Left lung (tissue), 10 donors: ENCODE data around the gene CHST4. TPM values are rescaled to one million over a fixed set of nuclear protein-coding genes. Genes with fewer than 3 reads are reported as not detected.

Source experiments
- ATAC-seq: fragments of 200-7000 bp; cut with Tn5 transposase; one replicate; pipeline ENCODE4 v1.9.1; 2020; ENCODE audit warnings: moderate library complexity
- DNase-seq, 4 donors: peaks; one replicate each; pipeline ENCODE4 v3.0.0-alpha.2; 2013 to 2020
- H3K27ac ChIP-seq, 2 donors: fragments of 200-600 bp; sonication (generic) in 1 of 2; one replicate each; pipeline versions ENCODE4 v1.5.0 to v1.8.0; 2020 to 2021
- H3K27me3 ChIP-seq, 2 donors: fragments of 200-600 bp; sonication (generic) in 1 of 2; one replicate each; pipeline versions ENCODE4 v1.5.0 to v1.8.0; 2020 to 2021
- H3K36me3 ChIP-seq, 2 donors: fragments of 200-600 bp; sonication (generic) in 1 of 2; one replicate each; pipeline versions ENCODE4 v1.5.0 to v1.8.0; 2020 to 2021
- H3K4me1 ChIP-seq, 2 donors: fragments of 200-600 bp; one replicate each; pipeline ENCODE4 v1.8.0; 2021
- H3K4me3 ChIP-seq, 2 donors: fragments of 200-600 bp; sonication (generic) in 1 of 2; one replicate each; pipeline versions ENCODE4 v1.5.0 to v1.8.0; 2020 to 2021; ENCODE audit warnings: mild to moderate bottlenecking in 1 of 2
- H3K9me3 ChIP-seq, 2 donors: fragments of 200-600 bp; sonication (generic) in 1 of 2; one replicate each; pipeline versions ENCODE4 v1.5.0 to v1.8.0; 2020 to 2021
- intact Hi-C, 2 donors: fragments of 100-400 bp; cut with DNase I; formaldehyde crosslinking; loops; one replicate each; pipeline versions ENCODE4 v1.11.2 to v1.14.2; 2022
- polyA plus RNA-seq, 6 donors: library from polyadenylated mRNA; unstranded; fragments of 120-200 nt; gene quantifications; one replicate each; pipeline ENCODE4 v1.2.1, GENCODE V29; 2013; ENCODE audit not compliant: insufficient read length in 6 of 6
- total RNA-seq, 2 donors: library from RNA; stranded (reverse); fragmentation: NEBNext Ultra II Directional; extraction: Animal tissue kit (Norgen Biotek cat#: 25700); gene quantifications; one replicate each; pipeline ENCODE4 v1.2.1, GENCODE V29; 2021
- TF ChIP-seq, protein P1 (sequence below), 2 donors: fragments of 200-600 bp; sonication (generic) in 1 of 2; IDR thresholded peaks; one replicate each; pipeline versions ENCODE4 v1.5.0 to v1.8.0; 2021; ENCODE audit warnings: antibody characterized with exemption in 2 of 2
- donor health status: DM: no; HTN: yes; CAD: no.
- donor health status: DM: no; HTN: no; CAD: no.

The CHST4 gene
- total and polyA plus RNA-seq, 8 donors, result 0.07 to 0.26 (median 0.12) TPM; not detected in 3

- Histone ChIP-seq H3K9me3 (no peaks in the 10 kb centered on the region), H3K27ac (no peak overlapping the region), H3K4me3 (no peak overlapping the region), H3K4me1 (no peaks in the 10 kb centered on the region), H3K36me3 (no peaks in the 10 kb centered on the region), H3K27me3 (no peaks in the 10 kb centered on the region)
- ATAC-seq (no peak), DNase-seq (no peak)
- intact Hi-C loops, result no loop called here
- TF ChIP-seq, protein P1, sequence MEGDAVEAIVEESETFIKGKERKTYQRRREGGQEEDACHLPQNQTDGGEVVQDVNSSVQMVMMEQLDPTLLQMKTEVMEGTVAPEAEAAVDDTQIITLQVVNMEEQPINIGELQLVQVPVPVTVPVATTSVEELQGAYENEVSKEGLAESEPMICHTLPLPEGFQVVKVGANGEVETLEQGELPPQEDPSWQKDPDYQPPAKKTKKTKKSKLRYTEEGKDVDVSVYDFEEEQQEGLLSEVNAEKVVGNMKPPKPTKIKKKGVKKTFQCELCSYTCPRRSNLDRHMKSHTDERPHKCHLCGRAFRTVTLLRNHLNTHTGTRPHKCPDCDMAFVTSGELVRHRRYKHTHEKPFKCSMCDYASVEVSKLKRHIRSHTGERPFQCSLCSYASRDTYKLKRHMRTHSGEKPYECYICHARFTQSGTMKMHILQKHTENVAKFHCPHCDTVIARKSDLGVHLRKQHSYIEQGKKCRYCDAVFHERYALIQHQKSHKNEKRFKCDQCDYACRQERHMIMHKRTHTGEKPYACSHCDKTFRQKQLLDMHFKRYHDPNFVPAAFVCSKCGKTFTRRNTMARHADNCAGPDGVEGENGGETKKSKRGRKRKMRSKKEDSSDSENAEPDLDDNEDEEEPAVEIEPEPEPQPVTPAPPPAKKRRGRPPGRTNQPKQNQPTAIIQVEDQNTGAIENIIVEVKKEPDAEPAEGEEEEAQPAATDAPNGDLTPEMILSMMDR (IDR thresholded peaks at IDR 0.05), result no peak
Observed at GRCh38 chr16:71536752-71537499, 10.7 kb downstream of the CHST4 start.

GRCh38 chr16:71537643-71538042 is 11.4 kb downstream of the CHST4 start:
- ATAC-seq (peak; percentile 83), DNase-seq (peak in 1 of 4 donors; percentile 8)
- TF ChIP-seq, protein P1 (IDR thresholded peaks at IDR 0.05), result peak; percentile 33 to 48
- no peaks in the 10 kb centered on the region for H3K4me1 ChIP-seq
- no peaks in the 10 kb centered on the region for H3K9me3 ChIP-seq
- no peaks in the 10 kb centered on the region for H3K36me3 ChIP-seq
- no peaks in the 10 kb centered on the region for H3K27me3 ChIP-seq
- intact Hi-C loops, result no loop called here
- no peak overlapping the region for H3K4me3 ChIP-seq
- no peak overlapping the region for H3K27ac ChIP-seq

DNA sequence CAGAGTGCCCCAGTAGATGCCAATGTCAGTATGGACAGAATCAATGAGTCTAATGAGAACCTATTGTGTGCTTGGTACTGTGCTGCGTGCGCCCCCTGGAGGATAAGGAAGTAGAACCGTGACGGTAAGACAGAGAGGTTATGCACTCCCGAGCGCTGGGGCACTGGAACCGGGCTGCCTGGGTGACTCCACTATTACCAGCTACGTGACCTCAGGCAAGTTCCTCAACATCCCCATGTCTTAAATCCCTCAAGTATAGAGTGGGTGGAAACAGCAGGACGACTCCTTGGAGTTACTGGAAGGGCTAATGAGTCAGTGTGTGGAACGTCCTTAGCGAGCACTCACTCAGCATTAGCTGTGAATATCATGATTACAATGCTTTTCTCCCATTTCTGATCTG is 16.2 kb downstream of the CHST4 start:
- ATAC-seq (peak; percentile 70), DNase-seq (peak in 1 of 4 donors; percentile 38)
- Histone ChIP-seq H3K4me1 (no peaks in the 10 kb centered on the region), H3K36me3 (no peaks in the 10 kb centered on the region), H3K9me3 (no peaks in the 10 kb centered on the region), H3K27me3 (no peaks in the 10 kb centered on the region), H3K27ac (no peak overlapping the region), H3K4me3 (no peak overlapping the region)
- intact Hi-C loops, result no loop called here
- TF ChIP-seq, protein P1 (IDR thresholded peaks at IDR 0.05), result peak; percentile 27 to 49

DNA sequence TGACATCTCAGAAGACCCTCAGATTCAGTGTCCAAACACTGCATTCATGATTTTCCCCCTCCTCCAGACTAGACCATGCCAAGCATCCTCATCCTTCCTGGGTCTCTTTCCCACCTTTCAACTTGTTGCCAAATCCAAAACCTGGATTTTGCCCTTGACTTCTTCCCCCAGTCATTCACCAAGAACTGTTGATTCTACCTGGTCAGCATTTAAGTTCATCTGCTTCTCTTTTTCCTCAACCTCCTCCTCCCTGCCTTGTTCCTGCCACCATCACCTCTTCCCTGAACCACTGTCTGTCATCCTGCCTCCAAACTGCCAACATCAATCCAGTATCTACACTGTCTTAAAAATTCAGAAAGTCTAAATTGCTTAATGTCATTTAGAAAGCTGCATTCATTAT is 20.9 kb downstream of the CHST4 start:
- intact Hi-C loops, result no loop called here
- H3K27ac ChIP-seq, result no peak overlapping the region
- H3K4me3 ChIP-seq, result no peak overlapping the region
- H3K36me3 ChIP-seq, result no peaks in the 10 kb centered on the region
- no peaks in the 10 kb centered on the region for H3K4me1 ChIP-seq
- H3K9me3 ChIP-seq, result no peaks in the 10 kb centered on the region
- no peak for DNase-seq
- no peak for ATAC-seq
- no peaks in the 10 kb centered on the region for H3K27me3 ChIP-seq
- TF ChIP-seq, protein P1 (IDR thresholded peaks at IDR 0.05), result no peak

DNA sequence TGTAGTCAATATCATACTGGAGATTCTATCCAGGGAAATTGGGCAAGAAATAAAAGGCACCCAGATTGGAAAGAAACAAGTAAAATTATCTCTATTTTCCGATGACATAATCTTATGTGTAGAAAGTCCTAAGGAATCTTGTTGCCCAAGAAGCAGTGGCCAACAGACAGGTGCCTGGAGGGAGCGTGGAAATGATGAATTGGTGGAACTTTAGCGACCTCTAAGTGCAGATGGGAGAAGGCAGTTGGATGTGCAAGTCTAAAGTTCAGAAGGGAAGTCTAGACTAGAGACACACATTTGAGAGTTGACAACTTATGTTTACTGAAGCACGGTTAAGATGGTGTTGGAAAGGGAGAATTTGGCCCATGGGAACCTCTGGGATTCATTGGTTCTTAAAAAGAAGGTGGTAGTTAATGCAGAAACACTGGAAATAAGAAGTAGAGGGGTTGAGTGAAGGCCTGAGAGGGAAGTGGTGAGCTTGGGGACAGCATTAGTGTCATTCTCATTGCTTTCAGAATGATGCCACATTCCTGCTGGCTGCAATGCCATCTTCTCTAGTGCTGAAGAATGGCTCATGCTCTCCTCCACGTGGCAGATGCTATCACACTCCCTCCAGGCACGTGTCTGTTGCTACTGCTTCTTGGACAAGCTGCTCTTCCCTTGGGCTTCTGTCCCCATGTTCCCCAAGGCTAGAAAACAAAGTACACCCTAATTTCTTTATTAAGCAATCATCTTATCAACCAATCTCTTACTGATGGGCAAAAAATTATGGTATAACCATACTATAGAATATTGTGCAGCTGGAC is 26.7 kb downstream of the CHST4 start:
- no peaks in the 10 kb centered on the region for H3K9me3 ChIP-seq
- no peaks in the 10 kb centered on the region for H3K36me3 ChIP-seq
- DNase-seq, result no peak
- intact Hi-C loops, result no loop called here
- TF ChIP-seq, protein P1 (IDR thresholded peaks at IDR 0.05), result no peak
- no peak for ATAC-seq
- peaks cover 0 to 4% of the 10 kb centered on the region in 2 donors for H3K4me1 ChIP-seq
- H3K4me3 ChIP-seq, result no peak overlapping the region
- H3K27ac ChIP-seq, result no peak overlapping the region
- H3K27me3 ChIP-seq, result no peaks in the 10 kb centered on the region
